Measurements from ENCODE around the gene GRM3.

- TF ChIP-seq YY1 (IDR thresholded peaks at IDR 0.05; ENCODE audit: insufficient read depth, insufficient read length) (no peak), ZNF274 (IDR thresholded peaks at IDR 0.05; ENCODE audit: low read depth, low read length) (no peak)
Observed at GRCh38 chr7:86908948-86909347, 265.2 kb downstream of the GRM3 start.

Data from NT2/D1 (cell line).